HG03159 (cell line): Measurements from ENCODE around the gene CHD6.

Experiments used
- ATAC-seq: cut with Tn5 transposase; IDR thresholded peaks from one replicate; pipeline ENCODE4 v1.9.1; 2021; ENCODE audit warnings: mild to moderate bottlenecking, moderate library complexity; ENCODE audit not compliant: unreplicated experiment

The CHD6 gene

DNA sequence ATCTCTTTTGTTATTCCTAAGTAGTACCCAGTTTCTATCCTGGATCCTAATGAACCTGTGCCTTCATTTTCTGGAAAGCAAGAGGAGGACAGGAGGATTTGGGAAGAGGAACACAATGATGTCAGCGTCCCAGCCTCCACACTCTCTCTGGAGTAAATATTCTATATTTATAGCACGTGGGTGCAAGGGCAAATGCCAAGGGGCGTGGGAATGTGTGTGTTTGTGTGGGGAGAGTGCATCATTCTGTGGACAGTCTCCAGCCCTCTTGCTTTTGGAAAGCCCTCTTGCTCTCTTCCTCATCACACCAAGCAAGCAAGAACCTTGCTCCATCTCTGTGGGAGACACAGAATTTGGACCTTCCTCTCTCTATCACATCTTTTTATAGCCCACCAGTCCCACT lies 148.3 kb downstream of the CHD6 start:
- no peak for ATAC-seq

DNA sequence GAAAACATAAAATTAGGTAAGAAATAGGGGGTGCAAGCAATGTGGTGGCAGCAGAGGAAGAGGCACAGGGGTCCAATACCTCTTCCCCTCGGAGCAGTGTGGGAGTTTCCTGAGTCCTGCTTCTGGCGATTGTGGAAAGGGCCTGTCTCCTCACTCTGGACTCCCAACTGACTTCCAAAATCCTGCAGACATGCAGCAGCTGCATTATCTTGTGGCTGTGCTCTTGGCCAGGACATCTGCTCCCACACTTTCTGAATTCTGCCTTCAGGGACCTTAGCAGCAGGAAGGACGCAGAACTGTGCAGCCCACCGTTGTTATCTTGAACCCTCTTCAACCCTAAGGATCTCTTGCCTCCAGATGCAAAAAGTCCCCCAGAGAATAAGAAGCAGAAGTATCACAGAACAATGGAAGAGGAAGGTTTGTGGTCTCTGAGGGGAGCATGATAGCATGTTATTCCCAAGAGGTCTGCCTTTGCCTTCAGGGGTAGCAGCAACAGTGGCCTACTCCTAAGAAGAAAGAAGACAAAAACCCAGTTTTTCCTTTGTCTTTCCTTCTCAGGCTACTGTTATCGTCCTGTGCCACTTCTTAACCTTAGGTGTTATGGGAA lies 149.1 kb downstream of the CHD6 start:
- ATAC-seq: no peak

DNA sequence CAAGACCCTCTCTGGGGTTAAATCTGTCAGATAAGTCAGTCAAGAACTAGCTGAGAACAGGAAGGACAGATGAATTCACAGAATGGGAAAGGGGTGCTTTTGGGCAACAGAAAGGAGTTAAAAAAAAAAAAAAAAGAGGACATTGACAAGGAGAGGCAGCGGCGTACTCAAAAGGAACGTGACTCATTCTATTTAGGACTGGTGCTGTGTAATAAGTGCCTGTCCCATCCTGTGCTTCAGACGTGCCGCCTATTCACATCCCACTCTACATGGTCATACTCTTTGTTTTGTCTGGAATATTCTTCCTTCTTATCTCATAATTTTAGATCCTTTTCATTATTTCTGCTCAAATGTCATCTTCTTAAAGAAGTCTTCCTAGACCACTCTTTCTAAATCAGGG lies 150.5 kb downstream of the CHD6 start:
- no peak for ATAC-seq

DNA sequence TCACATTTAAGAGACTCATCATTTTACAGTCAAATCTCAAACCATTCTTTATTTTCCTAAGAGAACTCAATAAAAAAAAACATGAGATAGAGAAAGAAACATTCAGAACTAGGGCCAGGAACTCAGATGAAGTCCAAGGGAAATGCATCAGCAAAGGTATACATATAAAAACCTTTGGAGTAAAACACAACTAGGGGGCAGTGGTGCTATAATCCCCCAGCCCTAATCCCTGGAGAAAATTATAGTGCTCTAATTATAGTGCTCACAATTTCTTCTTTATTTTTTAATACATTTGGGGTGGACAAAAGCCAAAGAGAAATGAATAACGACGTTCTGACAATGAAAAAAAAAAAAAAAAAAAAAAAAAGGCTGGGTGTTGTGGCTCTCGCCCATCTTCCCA lies 151.0 kb downstream of the CHD6 start:
- ATAC-seq: no peak

DNA sequence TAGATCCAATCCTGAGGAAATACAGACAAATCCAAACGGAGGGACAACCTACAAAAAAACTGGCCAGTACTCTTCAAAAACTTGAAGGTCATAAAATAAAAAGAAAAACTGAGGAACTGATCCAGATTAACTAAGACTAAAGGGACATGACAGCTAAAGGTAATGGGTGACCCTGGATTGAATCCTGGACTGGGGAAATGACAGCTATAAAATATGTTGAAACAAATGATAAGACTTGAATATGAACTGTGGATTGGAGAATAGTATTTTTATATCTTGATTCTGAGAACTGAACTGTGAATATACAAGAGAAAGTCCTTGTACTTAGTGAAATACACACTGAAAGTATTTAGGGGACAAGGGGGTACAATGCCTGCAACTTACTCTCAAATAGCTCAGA lies 154.6 kb downstream of the CHD6 start:
- ATAC-seq: no peak

DNA sequence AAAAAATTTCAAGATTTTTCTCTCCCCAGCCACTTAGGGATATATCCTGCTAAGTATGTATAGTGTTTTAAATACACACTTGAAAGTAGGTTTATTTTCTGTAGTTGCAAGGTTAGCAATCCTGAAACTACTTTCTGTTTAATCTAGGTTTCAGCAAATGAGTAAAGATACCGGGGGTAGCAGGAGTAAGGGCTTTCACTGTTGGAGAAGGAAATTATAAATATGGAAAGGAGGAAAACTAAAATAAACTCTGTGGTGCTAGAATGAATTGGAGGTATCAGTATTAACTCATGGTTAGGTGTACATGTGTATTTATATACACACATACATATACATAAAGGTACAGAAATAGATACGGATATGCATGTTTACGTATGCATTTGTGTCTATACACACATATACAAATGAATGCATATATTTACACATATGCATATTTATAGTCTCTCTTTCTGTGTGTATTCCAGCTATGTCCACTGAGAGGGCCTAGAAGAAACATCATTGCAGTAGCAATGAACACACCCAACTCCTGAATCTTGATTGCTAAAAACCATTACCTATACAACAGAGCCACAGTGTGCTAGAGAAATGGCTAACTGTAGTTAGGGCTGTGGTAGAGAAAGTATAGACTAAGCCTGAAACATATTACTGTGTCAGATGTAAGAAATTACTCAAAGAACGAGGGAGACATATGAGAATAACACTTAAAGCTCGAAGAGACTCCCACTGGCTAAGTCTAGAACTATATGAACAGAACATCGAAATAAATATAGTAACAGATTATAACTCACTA lies 155.6 kb downstream of the CHD6 start:
- ATAC-seq: peak; percentile 68

DNA sequence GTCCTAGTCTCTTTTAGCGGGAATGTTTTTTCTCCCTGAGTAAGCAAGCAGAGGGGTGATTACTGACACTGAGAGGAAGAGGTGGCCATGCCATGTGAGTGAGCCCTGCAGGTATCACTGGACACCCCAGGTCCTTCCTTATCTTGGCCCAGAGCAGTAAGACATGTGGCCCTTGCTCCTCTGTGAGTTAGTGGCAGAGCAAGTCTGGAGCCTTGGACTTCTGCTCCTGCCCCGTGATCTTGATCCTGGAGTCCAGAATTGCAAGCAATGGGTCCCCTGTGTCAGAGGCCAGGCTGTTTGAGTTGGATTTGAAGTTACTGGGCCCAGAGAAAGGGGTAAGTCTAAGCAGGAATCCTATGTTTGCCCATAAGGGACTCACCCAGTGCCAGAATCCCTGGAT lies 159.4 kb downstream of the CHD6 start:
- ATAC-seq: no peak

DNA sequence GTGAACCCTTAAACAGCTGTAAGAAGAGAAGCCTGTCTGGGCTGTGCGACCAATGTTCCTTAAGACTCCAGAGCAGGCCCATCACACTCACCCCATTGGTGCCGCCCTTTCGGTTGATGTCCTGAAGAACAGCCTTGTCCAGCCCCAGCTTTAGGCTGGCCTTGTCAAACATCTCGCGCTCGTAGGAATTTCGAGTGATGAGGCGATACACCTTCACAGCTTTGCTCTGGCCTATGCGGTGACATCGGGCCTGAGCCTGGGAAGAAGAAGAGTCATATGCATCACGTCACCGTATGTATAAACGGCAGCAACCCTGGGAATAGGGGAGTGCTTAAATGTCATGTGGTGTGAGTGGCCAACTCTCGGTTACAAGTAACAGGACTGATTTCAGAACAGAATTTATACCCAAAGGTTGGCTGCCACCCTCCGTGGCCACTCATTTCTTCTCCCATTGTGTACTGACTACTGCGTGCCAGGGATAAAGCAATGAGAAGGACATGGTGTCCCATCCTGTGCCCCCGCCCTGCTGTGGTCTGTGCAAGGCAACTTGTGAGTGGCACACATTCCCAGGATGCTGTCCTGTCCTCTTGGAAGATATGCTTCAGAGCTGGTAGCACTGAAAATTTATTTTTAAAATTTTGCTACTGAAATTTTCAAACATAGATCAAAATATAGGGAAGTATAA lies 160.9 kb downstream of the CHD6 start:
- no peak for ATAC-seq

DNA sequence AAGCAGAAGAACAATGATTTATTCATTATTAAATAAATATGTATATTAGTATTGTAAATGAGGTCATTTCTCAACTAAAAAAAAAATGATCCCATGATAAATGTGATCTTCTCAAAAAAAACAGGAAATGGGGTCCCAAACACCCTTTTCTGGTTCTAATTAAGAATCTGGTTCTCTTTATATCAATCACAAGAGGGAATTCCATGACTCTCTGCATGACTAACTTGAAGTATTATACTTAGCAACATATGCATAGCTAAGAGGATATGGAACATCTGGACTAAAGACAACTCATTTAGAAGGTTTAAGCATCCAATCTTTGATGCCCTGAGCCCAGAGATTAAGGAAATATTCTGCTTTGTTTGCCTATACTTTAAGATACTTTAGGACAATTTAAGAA lies 161.8 kb downstream of the CHD6 start:
- no peak for ATAC-seq

DNA sequence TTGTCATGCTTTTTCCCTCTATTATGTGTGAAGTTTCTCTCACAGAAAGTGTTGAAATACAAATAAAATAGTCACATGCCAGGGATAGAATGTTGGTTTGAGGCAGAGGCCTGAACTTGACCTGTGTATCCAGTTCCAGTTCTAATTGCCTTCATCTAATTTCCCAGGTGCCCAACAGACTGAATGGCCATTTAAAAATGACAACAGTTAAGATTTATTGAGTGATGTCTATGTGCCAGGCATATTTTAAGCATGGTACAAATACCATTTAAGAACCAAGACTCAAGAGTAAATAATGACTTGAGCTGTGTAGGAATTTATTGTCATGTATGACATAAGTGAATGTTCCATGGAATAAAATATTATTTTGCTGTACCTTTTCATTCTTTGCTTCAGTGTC lies 163.9 kb downstream of the CHD6 start:
- ATAC-seq: no peak

DNA sequence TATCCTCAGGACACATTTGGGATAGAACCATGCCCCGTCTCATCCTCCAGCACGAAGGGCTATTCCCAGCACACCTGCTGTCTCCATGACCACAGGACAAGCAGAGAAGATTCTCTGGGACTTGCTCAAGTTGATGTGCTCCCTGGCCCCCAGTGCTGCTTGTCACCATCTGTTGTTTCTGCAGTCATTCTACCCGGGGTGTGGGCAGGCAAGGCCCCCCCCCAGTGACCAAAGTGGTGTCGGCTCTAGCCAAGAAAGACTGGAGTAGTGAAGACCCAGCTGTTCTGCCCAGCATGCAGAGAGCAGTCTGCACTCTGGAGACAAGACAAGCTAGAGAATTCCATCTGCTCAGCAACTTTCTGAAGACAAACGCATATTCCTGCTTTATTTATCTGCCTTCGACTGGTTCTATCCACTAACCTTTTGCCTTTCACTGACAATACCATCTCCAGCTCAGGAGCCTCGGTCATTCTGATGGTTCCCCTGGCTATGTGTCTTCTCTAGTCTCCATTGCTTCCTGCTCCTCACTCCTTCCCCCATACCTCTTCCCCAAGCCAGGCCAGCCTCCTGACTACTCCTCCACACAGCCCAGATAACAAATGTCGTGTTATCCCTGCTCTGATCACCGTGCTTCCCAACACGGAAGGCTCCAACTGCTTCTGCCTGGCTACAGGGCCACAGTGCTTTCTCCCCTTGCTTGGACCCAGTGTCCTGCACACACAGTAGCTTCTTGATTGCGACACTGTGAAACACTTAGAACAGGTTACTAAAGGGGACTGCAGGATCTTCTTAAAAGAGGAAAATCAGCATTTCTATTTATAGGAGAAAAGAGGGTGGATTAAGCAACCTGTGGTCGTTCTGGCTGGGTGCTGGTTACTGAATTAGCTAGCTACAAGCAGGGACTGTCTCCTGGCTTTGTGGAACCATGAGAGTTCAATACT lies 164.9 kb downstream of the CHD6 start:
- no peak for ATAC-seq

DNA sequence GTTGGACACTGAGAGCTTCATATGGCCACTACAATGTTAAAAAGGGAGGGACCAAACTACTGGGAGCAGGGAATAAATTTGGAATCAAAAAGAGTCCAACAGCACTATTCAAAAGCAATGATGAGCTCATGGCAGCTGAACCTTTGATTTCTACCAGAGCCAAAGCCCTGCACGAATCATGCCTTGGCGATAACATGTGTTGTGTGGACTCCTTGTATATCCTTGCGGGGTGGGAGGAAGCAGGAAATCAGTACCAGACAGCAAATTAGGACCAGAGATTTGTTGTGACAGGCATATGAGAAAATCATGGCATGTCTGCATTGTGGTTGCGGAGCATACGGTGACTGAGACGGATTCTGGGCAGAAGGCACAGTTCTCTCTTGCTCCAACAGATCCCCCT lies 166.0 kb downstream of the CHD6 start:
- no peak for ATAC-seq

DNA sequence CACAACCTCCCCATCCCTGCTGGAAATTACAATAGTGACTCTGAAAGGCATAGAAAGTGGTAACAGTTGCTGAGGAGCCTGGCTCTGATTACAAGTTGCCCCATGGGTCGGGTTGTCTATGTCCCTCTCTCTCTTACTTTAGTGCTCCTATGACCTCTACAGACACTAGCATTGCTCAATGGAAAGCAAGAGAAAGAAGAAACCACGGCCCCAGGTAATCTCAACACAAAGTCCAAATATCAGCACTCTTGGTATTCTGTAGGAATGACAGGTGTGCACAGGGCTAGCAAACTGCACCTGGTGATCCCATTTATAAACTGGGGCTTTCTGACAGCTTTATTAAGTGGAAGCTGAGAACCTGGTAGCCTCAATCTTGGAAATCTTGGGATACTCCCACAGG lies 171.2 kb downstream of the CHD6 start:
- ATAC-seq: no peak

DNA sequence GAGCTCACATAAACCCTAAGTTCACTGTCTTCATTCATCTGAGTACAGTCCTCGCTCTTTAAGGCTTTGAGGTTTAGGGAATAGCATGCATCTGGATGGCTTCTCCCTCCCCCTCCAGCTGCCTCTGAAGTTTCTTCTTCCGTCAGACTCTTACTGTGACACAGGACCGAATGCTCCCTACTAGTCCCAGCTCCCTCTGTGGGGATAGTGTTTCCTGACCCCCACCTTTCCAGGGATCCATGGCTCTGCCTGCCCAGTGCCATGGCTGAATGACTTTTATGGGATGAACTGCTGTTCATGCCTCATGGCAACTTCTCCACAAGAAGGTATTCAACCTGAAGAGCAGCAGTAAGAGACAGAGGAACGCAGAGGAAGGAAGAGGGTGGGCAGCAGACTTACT lies 171.7 kb downstream of the CHD6 start:
- no peak for ATAC-seq

DNA sequence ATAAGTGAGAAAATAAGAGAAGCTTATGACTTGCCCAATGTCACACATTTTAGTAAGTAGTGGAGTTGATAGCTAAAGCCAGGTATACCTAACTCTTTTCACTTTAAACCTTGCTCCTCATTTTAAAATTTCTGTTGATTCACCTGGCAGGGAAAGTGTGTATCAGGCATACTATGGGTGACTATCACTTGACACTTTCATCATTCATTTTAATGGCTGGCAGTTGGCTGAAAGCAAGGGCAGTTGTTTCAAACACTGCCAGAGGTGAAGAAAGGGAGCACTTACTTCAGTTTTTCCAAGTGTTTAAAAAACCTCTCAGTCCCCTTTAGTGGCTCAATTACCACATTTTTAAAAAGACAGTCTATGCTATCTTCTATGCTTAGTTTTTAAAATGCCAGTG lies 173.4 kb downstream of the CHD6 start:
- ATAC-seq: no peak

DNA sequence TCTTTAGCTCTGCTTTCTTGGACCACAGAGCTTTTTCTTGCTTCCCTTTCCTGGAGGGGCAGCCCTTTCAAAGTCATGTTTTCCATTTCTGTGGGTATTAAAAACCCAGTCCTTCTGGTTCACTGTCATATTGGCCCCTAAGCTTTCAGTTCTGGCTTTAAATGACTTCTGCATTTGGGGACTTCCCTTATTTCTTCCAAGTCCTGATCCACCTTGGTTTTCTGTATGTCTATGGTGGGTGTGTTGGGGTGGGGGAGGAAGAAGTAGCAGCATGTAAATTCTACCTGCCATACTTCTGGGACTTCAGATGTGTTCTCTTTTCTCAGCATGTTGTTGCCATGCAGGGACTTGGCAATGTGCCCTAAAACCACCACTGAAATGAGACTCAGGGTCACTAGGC lies 174.5 kb downstream of the CHD6 start:
- no peak for ATAC-seq

DNA sequence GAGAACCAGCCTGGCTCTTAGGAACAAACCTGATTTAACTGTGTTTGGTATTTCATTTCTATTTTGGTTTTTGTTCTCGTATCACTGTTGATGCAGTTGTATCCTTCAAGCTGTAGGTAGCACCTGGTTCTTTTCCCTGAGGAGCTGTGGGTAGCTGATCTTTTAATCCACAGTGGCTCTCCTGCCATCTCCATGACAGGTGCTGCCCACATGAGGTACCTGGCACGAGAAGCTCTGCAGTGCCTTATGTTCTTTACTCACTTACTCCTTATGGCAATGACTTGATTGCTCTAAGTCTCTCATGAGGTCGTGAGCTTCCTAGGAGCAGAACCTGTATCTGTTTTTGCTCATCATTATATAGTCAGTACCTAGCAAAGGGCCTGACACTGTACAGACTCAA lies 177.3 kb downstream of the CHD6 start:
- ATAC-seq: no peak

DNA sequence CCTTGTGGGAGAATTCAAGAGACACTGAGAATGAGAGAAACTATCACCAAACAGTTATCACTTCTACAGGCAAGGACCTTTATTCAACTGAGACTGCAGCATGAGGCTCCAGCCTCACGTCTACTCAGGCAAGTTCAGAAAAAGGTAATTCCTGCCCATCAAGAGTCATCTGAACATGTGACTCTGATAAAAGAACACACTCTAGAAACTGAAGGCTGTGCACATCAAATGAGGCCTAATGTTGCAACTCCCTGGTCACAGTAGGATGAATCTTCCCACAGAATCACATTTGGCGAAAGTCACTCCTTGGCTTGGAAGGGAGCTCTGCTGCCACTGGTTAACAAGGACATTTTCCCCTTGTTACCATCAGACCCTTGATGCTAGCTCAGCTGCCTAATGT lies 180.3 kb downstream of the CHD6 start:
- ATAC-seq: no peak

DNA sequence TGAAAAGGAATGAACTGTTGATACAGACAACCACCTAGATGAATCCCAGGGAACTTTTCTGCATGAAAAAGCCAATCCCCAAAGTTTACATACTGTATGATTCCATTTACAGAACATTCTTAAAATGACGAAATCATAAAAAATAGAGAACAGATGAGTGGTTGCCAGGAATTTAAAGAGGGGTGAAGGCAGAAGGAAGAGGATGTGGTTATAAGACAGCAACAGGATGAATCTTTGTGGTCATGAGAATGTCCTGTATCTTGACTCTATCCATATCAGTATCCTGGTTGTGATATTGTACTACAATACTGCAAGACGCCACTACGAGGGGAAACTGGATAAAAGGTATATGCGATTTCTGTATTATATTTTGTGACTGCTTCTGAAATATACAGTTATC lies 181.5 kb downstream of the CHD6 start:
- no peak for ATAC-seq

DNA sequence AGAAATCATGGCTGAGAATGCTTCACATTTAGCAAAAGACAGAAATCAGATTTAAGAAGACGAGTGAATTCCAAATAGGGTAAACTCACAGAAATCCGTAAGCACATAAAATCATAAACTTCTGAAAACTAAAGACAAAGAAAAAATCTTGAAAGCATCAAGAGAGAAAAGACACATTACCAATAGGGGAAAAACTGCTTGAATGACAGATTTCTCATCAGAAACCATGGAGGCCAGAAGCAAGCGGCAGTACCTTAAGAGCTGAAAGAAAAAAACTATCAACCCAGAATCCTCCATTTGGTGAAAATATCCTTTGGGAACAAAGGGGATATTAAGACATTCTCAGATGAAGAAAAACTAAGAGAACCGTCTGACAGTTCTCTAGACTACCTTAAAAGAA lies 185.0 kb downstream of the CHD6 start:
- no peak for ATAC-seq

DNA sequence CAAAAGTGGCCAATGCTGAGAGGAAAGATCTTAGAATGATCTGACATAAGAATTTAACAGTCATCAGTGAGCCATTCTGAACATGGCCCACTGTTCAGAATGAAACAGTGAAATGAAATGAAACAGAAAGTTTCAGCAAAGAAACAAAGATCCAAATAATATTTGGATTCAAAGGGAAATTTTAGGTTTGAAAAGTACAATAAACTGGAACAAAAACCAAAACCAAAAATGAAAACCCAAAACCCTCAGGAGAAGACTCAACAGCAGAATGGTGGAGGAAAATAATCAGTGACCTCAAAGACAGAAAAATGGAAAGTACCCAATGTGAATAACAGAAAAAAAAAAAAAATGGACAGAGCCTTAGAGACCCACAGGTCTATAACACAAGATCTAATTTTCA lies 185.4 kb downstream of the CHD6 start:
- ATAC-seq: no peak
